HG03354 (cell line): ENCODE measurements around the gene KCNQ5.
"Not testable (repeated sequence)": the region's sequence is repeated elsewhere in the genome, so short reads cannot be mapped to it uniquely, and the experiment has no call there.

Experiments
- ATAC-seq: cut with Tn5 transposase; IDR thresholded peaks from one replicate; pipeline ENCODE4 v1.9.1; 2021; ENCODE audit warnings: mild to moderate bottlenecking; ENCODE audit not compliant: unreplicated experiment, poor library complexity, severe bottlenecking

Gene KCNQ5

DNA sequence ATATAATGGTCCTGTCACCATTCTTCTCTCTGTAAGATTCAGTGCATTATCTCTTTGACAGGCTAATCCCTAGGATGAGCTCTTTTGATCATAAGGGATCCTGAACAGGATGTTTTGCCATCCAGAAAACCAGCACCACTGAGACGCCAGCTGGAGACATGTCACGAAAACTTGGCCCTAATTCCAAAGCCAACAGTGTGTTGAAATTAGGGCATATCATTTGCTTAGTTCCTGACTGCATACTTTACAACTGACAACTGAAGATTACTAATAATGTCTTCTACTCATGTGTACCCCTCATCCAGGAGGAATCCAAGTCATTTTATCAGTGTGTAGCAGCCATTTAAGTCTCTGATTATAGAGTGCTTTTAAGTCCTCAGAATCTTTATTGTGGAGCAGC is 243.6 kb downstream of the KCNQ5 start:
- no peak for ATAC-seq

DNA sequence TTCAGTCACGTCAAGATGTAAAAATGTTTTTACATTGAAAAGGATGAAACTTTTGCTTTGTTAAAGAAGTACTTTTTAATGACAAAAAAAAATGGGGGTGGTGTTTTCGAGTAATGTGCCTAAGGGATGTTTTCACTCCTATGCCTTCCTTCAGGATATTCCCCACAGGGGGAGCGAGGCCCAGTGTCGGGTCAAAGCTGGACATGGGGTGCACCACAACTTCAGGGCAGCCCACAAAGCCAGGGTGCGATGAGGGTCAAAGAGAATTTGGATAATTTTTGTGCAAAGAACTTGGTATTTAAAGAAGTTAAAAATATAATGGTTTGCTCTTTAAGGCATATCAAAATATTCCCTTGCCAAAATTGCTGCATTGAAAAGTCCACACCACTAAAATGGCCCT is 247.8 kb downstream of the KCNQ5 start:
- no peak for ATAC-seq

DNA sequence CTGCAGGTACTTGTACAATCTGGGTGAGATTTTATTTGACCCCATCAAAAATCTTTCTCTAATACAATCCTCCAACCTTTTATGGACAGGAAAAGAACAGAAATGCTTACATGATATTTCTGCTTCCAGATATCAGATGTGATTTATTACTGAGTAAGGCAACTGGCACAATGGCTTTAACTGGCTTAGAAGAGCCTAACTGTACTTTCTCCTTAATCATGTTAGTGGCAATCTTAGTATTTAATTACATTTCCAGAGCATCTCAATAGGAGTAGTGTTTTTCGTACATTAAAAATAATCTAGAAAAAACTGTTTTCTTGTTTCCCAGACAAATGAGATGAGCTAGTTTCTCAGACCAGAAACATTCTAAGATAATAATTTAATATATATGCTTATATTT is 251.6 kb downstream of the KCNQ5 start:
- no peak for ATAC-seq

DNA sequence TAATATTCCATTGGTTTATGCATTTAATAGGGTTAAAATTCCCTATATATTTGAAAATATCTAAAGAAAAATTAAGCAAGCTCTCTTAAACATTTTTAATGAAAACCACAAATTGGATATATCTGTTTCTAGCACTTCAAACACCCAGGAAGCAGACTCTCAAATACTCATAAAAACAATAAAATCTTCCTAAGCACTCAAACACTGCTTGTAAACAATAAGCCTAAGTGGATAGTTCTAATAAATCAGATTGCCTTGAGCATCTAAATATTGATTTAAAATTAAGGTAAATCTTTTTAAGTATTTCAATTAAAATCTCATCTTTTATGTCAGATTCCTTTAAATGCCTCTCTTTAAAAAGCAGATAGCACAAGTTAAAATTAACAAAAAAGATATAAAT is 254.4 kb downstream of the KCNQ5 start:
- no peak for ATAC-seq

DNA sequence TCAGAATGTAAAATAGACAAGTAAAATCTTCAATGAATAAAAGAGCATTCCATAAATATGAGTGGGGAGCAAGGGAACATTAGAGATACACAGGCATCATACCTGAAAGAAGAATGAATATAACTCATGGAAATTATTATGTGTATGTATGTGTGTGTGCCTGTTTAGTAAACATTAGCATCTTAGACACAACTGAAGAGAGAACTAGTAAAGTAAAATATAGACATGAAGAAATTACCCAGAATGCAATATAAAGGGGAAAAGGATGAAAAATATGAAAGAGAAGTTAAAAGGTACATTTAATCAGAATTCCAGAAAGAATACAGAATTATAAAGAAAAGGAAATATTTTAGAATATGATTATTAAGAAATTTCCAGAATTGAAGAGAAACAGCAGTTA is 264.3 kb downstream of the KCNQ5 start:
- no peak for ATAC-seq

DNA sequence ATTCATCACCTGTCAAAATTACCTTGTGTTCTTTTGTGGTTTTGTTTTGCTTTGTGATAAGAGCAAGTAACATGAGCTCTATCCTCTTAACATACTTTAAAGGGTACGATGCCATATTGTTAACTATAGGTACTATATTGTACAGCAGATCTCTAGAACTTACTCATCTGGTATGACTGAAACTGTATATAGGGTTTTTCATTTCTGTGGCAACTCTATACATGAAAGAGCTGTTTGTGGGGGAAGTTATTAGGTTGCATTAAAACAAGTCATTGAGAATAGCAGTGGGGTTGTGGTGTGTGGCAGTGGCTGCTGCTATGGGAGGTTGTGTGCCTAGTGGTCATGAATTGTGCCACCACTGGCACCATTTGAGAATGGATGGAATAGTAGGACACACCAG is 268.4 kb downstream of the KCNQ5 start:
- no peak for ATAC-seq

DNA sequence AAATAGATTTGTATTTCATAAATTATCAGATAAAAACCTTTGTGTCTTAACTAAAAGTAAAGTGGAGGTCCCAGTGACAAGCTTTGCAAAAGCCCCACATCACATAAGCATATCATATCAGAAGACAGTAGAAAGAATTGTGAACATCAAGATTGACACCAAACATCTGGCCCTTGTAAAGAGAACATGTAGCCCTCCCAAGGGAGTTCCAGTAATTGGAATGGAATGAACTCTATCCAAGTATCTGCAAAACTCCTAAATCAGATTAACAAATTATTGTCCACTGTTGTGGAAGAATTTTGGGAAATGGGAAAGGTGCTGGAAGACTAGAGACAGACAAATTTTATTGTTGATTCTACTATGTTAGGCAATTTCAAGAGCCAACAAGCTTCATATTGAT is 268.8 kb downstream of the KCNQ5 start:
- ATAC-seq, result no peak

DNA sequence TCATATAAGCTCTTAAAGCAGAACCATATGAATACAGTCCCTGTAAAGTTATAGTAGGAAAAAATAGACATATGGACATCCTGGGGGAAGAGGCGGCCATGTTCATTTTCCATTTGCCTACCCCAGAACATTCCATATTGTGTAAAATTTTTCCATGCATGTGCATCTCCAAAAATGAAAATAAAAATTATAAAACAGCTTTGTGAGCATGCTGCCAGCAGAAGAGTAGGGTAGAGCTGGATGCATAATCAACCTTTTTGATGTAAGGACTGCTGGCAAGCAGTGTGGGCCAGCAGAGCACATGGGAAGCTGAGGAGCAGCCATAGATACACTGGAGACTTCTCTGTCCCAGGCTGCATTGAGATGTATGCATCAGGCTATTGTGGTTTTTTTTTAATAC is 271.0 kb downstream of the KCNQ5 start:
- no peak for ATAC-seq

DNA sequence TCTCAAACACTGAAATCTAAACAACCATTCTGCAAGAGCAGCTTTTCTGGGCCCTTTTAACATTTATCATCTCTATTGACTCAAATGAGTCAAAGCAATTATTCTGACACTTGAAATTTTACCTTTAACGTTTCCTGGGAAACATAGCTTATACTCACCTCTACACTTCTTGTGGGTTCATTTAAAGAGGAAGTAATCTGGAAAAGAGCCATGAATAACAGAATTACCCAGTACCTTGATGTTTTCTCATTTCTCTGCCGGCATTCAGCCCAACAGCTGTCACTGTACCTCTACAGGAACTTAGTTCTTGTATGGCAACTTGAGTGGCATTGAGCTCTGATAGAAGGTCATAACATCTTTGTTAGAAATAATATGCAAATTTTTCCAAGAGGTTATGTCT is 272.2 kb downstream of the KCNQ5 start:
- no peak for ATAC-seq

DNA sequence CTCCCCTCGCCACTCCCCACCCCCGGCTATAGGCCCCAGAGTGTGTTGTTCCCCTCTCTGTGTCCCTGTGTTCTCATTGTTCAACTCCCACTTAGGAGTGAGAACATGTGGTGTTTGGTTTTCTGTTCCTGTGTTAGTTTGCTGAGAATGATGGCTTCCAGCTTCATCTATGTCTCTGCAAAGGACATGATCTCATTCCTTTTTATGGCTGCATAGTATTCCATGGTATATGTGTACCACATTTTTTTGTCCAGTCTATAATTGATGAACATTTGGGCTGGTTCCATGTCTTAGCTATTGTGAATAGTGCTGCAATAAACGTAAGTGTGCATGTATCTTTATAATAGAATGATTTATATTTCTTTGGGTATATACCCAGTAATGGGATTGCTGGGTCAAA is 276.4 kb downstream of the KCNQ5 start:
- not testable (repeated sequence) for ATAC-seq

DNA sequence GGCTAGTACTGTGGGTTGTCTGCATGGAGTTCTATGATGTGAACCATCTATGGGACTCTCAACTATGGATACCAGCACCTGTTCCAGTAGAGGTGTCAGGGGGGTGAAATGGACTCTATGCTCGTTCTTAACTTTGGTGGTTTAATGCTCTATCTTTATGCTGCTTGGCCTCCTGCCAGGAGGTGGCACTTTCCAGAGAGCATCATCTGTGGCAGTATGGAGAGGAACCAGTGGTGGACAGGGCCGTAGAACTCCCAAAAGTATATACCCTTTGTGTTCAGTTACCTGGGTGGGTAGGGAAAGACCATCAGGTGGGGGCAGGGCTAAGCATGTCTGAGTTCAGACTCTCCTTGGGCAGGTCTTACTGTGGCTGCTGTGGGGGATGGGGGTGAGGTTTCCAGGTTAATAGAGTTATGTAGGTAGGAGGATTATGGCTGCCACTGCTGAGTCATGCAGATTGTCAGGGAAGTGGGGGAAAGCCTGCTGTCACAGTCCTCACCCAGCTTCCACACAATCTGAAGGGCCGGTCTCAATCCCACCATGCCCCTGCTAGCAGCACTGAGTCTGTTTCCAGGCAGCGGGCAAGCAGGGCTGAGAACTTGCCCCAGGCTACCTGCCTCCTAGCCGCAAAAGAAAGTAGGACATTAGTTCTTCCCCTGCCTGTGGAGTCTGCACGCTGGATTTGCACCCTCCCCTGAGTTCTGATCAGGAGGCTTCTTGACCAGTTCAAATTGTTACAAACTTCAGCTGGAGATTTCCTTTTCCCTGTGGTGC is 284.0 kb downstream of the KCNQ5 start:
- ATAC-seq, result no peak

DNA sequence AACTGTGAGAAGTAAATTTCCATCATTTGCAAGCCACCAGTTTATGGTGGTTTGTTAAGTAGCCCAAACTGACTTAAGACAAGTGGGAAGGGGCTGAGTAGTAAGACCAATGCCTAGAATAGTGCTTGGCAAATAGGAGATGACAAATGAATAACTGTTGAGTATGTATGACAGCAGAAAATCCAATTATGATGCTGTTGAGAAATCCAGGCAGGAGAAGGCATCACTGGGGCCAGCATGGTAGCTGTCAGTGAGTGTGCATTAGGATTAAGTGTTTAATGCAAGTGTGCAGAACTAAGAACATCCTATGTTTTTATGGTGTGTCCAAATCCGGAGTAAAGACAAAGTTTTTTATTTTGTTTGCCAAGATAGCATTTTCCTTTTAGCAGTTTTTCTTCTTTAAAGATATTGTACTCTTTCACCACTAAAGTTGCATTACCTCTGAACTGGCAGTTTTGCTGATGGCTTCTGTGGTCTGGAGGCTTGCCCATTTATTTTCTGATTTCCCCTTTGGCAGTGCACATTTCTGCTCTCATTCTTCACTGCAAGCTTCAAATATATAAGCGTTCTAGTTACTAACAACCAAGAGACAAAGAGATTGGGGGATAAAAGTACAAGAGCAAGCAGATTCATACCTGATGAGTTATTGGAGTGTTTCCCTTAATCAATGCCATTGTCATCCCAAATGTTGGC is 289.7 kb downstream of the KCNQ5 start:
- ATAC-seq, result no peak

DNA sequence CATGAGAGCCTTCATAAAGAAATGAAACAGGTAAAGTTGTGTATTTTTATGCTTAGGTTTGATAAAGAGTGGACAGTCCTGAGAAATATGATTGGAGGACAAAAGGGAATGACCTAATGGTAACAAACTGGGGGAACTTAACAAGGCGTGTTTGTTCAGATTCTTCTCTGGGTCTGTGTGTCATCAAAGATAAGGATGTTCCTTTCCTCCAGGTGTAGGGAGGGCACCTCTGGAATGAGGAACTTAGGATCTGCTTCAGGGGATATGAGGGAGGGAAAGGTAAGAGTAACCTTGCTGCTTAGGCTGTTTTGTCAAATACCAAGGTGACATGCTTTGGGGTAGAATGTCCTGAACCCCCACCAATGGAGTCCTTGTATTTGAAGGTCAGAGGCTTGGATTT is 291.9 kb downstream of the KCNQ5 start:
- no peak for ATAC-seq

DNA sequence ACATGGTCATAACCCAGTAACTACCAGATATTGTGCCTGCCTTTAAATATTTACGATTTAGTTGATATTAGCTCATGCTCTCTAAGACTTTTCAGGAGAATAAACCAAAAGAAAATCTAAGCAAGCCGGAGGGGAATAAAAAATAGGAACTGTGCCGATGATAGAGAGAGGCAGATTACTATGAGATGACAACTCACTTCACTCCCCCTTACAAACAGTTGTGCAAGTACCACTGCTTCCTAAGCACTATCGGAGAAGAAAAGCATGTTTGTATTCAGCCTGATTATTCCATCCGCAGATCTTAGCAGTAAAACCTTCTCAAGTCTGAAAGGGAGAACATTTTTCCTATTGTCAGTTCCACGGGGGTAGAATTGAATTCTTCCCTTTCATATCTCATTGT is 294.4 kb downstream of the KCNQ5 start:
- no peak for ATAC-seq

DNA sequence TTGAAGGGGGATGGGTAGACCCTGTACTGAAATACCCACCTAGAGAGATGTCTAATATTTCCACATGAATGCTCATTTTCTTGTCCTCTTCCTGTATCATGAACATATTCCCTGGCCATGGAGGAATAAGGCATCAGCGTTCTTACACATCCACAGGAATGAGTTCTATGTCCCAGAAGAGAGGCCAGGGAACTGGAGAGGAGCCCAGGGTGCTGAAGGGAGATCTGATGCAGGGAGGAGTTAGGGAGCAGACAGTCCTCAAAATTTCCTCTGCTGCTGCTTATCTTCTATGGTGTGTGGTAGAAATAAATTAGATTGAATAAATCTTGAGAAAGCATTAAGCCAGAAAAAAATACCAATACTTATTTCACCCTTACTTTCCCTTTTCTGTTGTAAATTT is 295.0 kb downstream of the KCNQ5 start:
- no peak for ATAC-seq

DNA sequence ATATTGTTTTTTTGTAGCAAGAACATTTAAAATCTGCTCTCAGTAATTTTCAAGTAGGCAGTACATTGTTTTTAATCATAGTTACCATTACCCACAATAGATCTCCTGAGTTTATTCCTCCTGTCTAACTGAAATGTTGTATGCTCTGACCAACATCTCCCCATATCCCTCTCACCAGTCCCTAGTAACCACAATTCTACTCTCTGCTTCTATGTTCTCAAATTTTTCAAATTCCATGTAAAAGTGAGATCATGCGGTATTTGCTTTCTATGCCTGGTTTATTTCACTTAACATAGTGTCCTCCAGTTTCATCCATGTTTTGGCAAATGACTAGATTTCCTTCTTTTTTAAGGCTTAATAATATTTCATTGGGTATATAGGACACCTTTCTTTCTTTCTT is 300.5 kb downstream of the KCNQ5 start:
- no peak for ATAC-seq

DNA sequence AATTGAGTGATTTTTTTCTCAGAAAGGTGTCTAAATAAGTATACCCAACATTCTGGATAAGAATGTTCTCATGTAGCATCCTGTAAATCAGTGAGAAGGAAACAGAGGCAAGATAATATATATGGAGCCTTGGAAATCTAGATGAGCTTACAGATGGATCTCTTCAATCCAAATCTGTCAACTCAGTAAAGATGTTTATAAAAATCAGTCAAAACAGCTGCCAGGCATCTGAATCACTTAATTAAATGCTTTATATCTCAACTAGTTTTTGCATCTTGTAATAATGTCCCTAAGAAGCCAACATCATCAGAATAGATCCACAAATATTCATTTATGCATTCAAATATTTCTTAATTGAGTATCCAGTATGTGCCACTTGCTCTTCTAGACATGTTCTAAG is 303.3 kb downstream of the KCNQ5 start:
- no peak for ATAC-seq

DNA sequence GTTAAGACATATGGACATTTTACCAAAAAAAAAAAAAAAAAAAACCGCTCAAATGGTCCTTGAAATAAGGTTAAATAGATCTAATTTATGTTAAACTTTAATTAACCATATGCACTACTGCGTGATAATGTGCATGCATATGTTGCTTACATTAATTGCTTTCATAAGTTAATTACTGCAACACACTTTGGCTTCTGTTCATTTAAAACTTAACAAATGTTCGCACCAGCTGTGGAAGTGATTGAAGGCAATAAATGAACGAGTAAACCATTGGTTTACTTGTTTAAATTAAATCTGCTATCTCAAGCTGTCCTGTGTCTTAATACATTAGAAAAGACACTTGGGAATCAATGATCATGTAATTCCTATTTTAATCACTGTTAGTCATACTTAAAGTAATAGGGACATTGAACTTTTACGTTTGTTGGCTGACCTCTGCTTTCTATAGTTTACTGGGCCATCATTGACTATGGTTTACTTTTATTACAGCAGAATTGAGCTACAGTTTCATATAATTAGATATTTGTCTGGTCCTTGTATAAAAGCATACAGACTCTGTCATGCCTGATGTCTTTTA is 308.8 kb downstream of the KCNQ5 start:
- no peak for ATAC-seq

DNA sequence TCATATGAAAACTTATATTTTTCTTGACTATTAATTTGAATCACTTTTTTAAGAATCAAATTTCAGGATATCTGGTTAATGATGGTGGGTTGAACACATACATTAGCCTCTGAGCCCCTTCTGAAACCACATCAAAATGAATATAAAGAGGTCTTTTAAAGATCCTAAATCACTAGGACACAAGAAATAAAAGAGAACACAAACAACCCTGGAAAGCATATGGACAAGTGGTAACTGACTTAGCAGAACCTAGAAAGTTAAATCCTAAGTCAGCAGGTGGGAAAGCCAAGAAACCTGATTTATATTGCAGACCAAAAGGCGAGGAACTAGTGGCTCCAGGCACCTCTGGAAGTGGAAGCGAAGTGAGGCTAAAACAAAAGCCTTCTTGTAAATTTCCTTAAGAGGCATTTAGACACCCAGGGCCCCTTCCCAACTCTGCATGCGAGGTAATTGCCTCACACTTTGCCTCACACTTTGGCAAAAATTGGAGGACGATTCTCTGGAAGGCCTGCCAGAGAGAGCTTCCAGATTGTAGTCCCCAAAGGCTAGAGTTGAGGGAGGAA is 309.5 kb downstream of the KCNQ5 start:
- ATAC-seq, result no peak

DNA sequence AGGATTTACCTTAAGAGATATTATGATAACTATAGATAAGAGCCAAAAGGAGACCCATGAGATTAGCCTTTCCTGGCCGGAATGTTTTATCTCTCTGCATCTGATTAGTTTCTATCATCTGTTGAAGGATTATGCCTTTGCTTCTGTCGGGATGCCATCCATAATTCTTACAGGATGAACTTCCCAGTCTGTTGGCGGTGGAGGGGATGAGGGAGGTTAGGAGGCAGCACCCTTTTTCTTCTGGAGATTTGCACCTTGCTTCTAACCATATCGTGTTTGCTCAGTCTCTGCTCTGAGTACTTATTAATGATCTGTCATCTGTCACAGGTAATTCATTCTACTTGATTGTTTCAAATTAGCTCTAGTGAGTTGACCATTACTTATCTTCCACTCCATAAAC is 311.4 kb downstream of the KCNQ5 start:
- no peak for ATAC-seq
